ENCODE results near the gene PPFIBP1. TPM values are rescaled to one million over a fixed set of nuclear protein-coding genes. Genes with fewer than 3 reads are reported as not detected.
"Not testable (repeated sequence)": the region's sequence is repeated elsewhere in the genome, so short reads cannot be mapped to it uniquely, and the experiment has no call there.

PPFIBP1 gene
- total RNA-seq, 2 experiments from 2014 or later = 5.4 to 23.2 TPM

- Mint-ChIP-seq H3K9me3 (ENCODE audit: low read depth) (no peaks in the 10 kb centered on the region), H3K27ac (no peak overlapping the region), H3K36me3 (no peaks in the 10 kb centered on the region), H3K4me3 (no peak overlapping the region), H3K4me1 (peaks cover 10% of the 10 kb centered on the region), H3K27me3 (no peaks in the 10 kb centered on the region)
- ATAC-seq (no peak), DNase-seq (no peak)
- CTCF ChIA-PET = interaction anchor here (0.9 kb wide), 1 partner anchor 216 kb away, joined by 4 read pairs; no protein-coding TSS in a partner anchor
These were observed 126.0 kb downstream of the PPFIBP1 start for GRCh38 chr12:27650011-27650410.

GRCh38 chr12:27651201-27651600 is 127.2 kb downstream of the PPFIBP1 start:
- CTCF ChIA-PET = interaction anchor here (0.9 kb wide), 1 partner anchor 217 kb away, joined by 4 read pairs; no protein-coding TSS in a partner anchor
- H3K4me1 Mint-ChIP-seq = peaks cover 14% of the 10 kb centered on the region
- no peaks in the 10 kb centered on the region for H3K36me3 Mint-ChIP-seq
- H3K9me3 Mint-ChIP-seq (ENCODE audit: low read depth) = no peaks in the 10 kb centered on the region
- H3K27me3 Mint-ChIP-seq = no peaks in the 10 kb centered on the region
- no peak overlapping the region for H3K4me3 Mint-ChIP-seq
- ATAC-seq = no peak
- no peak overlapping the region for H3K27ac Mint-ChIP-seq
- no peak for DNase-seq

GRCh38 chr12:27652174-27652763 is 128.3 kb downstream of the PPFIBP1 start:
- no peaks in the 10 kb centered on the region for H3K9me3 Mint-ChIP-seq (ENCODE audit: low read depth)
- DNase-seq (no peak), ATAC-seq (no peak)
- CTCF ChIA-PET = interaction anchor here (0.7 to 1.8 kb wide), 13 partner anchors 8 to 271 kb away, joined by 3 to 8 read pairs (median 3); no protein-coding TSS in a partner anchor
- no peak overlapping the region for H3K4me3 Mint-ChIP-seq
- no peak overlapping the region for H3K27ac Mint-ChIP-seq
- H3K36me3 Mint-ChIP-seq = no peaks in the 10 kb centered on the region
- no peaks in the 10 kb centered on the region for H3K27me3 Mint-ChIP-seq
- peaks cover 14% of the 10 kb centered on the region for H3K4me1 Mint-ChIP-seq

GRCh38 chr12:27653661-27654060 is 129.7 kb downstream of the PPFIBP1 start:
- H3K4me1 Mint-ChIP-seq = peaks cover 14% of the 10 kb centered on the region

GRCh38 chr12:27655476-27655875 is 131.5 kb downstream of the PPFIBP1 start:
- H3K27me3 Mint-ChIP-seq; CTCF ChIA-PET; H3K36me3 Mint-ChIP-seq; DNase-seq; H3K27ac Mint-ChIP-seq; ATAC-seq; H3K9me3 Mint-ChIP-seq (ENCODE audit: low read depth); H3K4me3 Mint-ChIP-seq: not testable (repeated sequence)
- H3K4me1 Mint-ChIP-seq = peaks cover 14% of the 10 kb centered on the region

More at GRCh38 chr12:27653661-27654060, 129.7 kb downstream of the PPFIBP1 start:
- no peaks in the 10 kb centered on the region for H3K9me3 Mint-ChIP-seq (ENCODE audit: low read depth)
- no peaks in the 10 kb centered on the region for H3K27me3 Mint-ChIP-seq
- peak overlapping the region; percentile 57 for H3K27ac Mint-ChIP-seq
- H3K36me3 Mint-ChIP-seq = no peaks in the 10 kb centered on the region
- DNase-seq = no peak
- peak; percentile 42 for ATAC-seq
- CTCF ChIA-PET = interaction anchor here (1.1 to 1.8 kb wide), 3 partner anchors 9 to 272 kb away, joined by 3 to 5 read pairs (median 3); no protein-coding TSS in a partner anchor
- peak overlapping the region; percentile 36 for H3K4me3 Mint-ChIP-seq

- CTCF ChIA-PET = no interaction called here
- Mint-ChIP-seq H3K4me1 (peaks cover 21% of the 10 kb centered on the region), H3K27ac (no peak overlapping the region), H3K9me3 (ENCODE audit: low read depth) (no peaks in the 10 kb centered on the region), H3K36me3 (no peaks in the 10 kb centered on the region), H3K27me3 (no peaks in the 10 kb centered on the region), H3K4me3 (no peak overlapping the region)
- no peak for DNase-seq
- ATAC-seq = no peak
These were observed 133.3 kb downstream of the PPFIBP1 start for GRCh38 chr12:27657296-27657695.

- H3K4me3 Mint-ChIP-seq = no peak overlapping the region
- H3K27ac Mint-ChIP-seq = no peak overlapping the region
- no peak for DNase-seq
- H3K36me3 Mint-ChIP-seq = no peaks in the 10 kb centered on the region
- no peaks in the 10 kb centered on the region for H3K9me3 Mint-ChIP-seq (ENCODE audit: low read depth)
- H3K4me1 Mint-ChIP-seq = peaks cover 11% of the 10 kb centered on the region
- no peak for ATAC-seq
- CTCF ChIA-PET = no interaction called here
- no peaks in the 10 kb centered on the region for H3K27me3 Mint-ChIP-seq
These were observed 141.7 kb downstream of the PPFIBP1 start for GRCh38 chr12:27665704-27666103.

GRCh38 chr12:27666510-27666909 is 142.5 kb downstream of the PPFIBP1 start:
- no peak for DNase-seq
- CTCF ChIA-PET = interaction anchor here (1.0 kb wide), 1 partner anchor 14 kb away, joined by 3 read pairs; no protein-coding TSS in a partner anchor
- H3K27ac Mint-ChIP-seq = no peak overlapping the region
- peaks cover 7% of the 10 kb centered on the region for H3K4me1 Mint-ChIP-seq
- ATAC-seq = no peak
- H3K9me3 Mint-ChIP-seq (ENCODE audit: low read depth) = no peaks in the 10 kb centered on the region
- no peaks in the 10 kb centered on the region for H3K27me3 Mint-ChIP-seq
- no peaks in the 10 kb centered on the region for H3K36me3 Mint-ChIP-seq
- no peak overlapping the region for H3K4me3 Mint-ChIP-seq

- Mint-ChIP-seq H3K27ac (no peak overlapping the region), H3K4me1 (peaks cover 4% of the 10 kb centered on the region), H3K27me3 (no peaks in the 10 kb centered on the region), H3K9me3 (ENCODE audit: low read depth) (no peaks in the 10 kb centered on the region), H3K36me3 (no peaks in the 10 kb centered on the region), H3K4me3 (no peak overlapping the region)
- CTCF ChIA-PET = no interaction called here
- ATAC-seq (peak; percentile 53), DNase-seq (peak; percentile 41)
These were observed 143.5 kb downstream of the PPFIBP1 start for GRCh38 chr12:27667540-27667939.

- no peak for ATAC-seq
- CTCF ChIA-PET = no interaction called here
These were observed 148.0 kb downstream of the PPFIBP1 start for GRCh38 chr12:27672051-27672450.

GRCh38 chr12:27672643-27673042 is 148.6 kb downstream of the PPFIBP1 start:
- no peak for ATAC-seq

More at GRCh38 chr12:27672051-27672450, 148.0 kb downstream of the PPFIBP1 start:
- Mint-ChIP-seq H3K27me3 (peaks cover 14% of the 10 kb centered on the region), H3K27ac (no peak overlapping the region), H3K4me1 (peaks cover 4% of the 10 kb centered on the region), H3K9me3 (ENCODE audit: low read depth) (no peaks in the 10 kb centered on the region), H3K36me3 (no peaks in the 10 kb centered on the region), H3K4me3 (no peak overlapping the region)
- no peak for DNase-seq

GRCh38 chr12:27673101-27673718 is 149.2 kb downstream of the PPFIBP1 start:
- no peak for DNase-seq
- Mint-ChIP-seq H3K4me3 (no peak overlapping the region), H3K36me3 (no peaks in the 10 kb centered on the region), H3K9me3 (ENCODE audit: low read depth) (no peaks in the 10 kb centered on the region), H3K27me3 (peaks cover 14% of the 10 kb centered on the region), H3K27ac (no peak overlapping the region), H3K4me1 (no peaks in the 10 kb centered on the region)
- CTCF ChIA-PET = interaction anchor here (1.5 kb wide), 1 partner anchor 31 kb away, joined by 3 read pairs; no protein-coding TSS in a partner anchor
- ATAC-seq = no peak

More at GRCh38 chr12:27672643-27673042, 148.6 kb downstream of the PPFIBP1 start:
- CTCF ChIA-PET = interaction anchor here (1.5 kb wide), 1 partner anchor 32 kb away, joined by 3 read pairs; no protein-coding TSS in a partner anchor
- DNase-seq = no peak
- Mint-ChIP-seq H3K4me3 (no peak overlapping the region), H3K4me1 (peaks cover under 1% of the 10 kb centered on the region), H3K27me3 (peaks cover 14% of the 10 kb centered on the region), H3K36me3 (no peaks in the 10 kb centered on the region), H3K27ac (no peak overlapping the region), H3K9me3 (ENCODE audit: low read depth) (no peaks in the 10 kb centered on the region)

GRCh38 chr12:27674989-27675388 is 151.0 kb downstream of the PPFIBP1 start:
- ATAC-seq (no peak), DNase-seq (no peak)
- H3K4me3 Mint-ChIP-seq = no peak overlapping the region
- peaks cover 14% of the 10 kb centered on the region for H3K27me3 Mint-ChIP-seq
- no peak overlapping the region for H3K27ac Mint-ChIP-seq
- CTCF ChIA-PET = no interaction called here
- no peaks in the 10 kb centered on the region for H3K9me3 Mint-ChIP-seq (ENCODE audit: low read depth)
- H3K4me1 Mint-ChIP-seq = no peaks in the 10 kb centered on the region
- H3K36me3 Mint-ChIP-seq = no peaks in the 10 kb centered on the region

GRCh38 chr12:27680619-27681018 is 156.6 kb downstream of the PPFIBP1 start:
- DNase-seq = no peak
- ATAC-seq = no peak
- Mint-ChIP-seq H3K4me1 (no peaks in the 10 kb centered on the region), H3K27ac (no peak overlapping the region), H3K9me3 (ENCODE audit: low read depth) (no peaks in the 10 kb centered on the region), H3K4me3 (no peak overlapping the region), H3K36me3 (no peaks in the 10 kb centered on the region), H3K27me3 (peaks cover 4% of the 10 kb centered on the region)
- CTCF ChIA-PET = interaction anchor here (0.5 kb wide), 1 partner anchor 1501 kb away, joined by 3 read pairs; no protein-coding TSS in a partner anchor
